ENCODE data around the gene ACTR6.

The ACTR6 gene

DNA sequence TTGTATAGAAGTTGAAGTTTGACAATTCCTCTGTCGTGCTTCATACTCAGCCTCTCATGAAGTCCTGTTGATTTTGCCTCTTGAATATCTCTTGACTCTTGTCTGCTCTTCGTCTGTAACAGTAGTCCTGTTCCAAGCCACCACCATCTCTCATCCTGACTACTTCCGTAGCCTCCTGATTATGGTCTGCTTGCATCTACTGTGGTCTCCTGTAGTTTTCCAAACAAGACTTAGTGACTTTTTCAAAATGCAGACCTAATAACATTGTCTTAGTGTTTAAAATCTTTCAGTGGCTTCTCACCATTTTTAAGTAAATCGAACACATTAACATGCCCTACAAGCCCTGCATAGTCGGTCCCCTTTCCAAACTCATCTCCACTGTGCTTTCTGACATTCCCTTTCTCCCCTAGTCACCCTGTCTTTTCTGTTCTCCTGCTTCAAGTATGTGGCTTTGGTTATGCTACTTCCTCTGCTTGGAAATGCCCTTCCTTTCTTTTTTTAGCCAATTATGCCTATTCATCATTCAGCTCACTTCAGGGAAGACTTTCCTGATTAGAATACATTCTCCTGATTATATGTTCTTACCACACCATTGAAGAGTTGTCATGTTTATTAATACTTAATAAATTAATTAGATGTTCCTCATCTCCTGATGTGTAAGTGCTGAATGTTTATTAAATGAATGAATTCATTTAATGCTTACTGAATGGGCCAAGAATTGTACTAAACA, 68.4 kb downstream of the ACTR6 start:
- ChIA-PET POLR2A (no interaction called here), CTCF (interaction anchor here (0.7 to 0.8 kb wide), 2 partner anchors 8 to 136 kb away, joined by 3 read pairs; no protein-coding TSS in a partner anchor)
- TF ChIP-seq FOXA1 (IDR thresholded peaks at IDR 0.05), result no peak
- TF ChIP-seq SP1 (IDR thresholded peaks at IDR 0.05), result no peak
- TF ChIP-seq FOXK2 (IDR thresholded peaks at IDR 0.05), result no peak
- DNase-seq (ENCODE audit: extremely low spot score), result no peak

DNA sequence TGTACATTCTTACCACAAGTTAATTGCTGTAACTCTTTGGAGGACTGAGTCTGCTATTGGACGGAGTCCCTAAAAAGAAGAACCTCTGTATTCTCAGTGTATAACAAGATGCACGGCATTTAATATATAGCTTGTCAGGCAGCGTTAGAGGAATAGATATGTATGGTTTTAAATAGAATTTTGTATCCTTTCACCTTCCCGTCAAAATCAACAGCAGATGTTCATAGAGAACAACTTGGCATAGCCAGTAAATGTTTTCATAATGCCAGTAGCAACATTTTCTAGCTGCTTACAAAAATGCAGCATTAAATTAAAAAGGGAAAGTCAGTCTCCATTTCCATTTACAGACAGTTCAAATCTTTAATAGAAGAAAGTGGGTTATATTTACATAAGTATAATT, 73.2 kb downstream of the ACTR6 start:
- ChIA-PET CTCF (no interaction called here), POLR2A (no interaction called here)
- TF ChIP-seq, protein P1, sequence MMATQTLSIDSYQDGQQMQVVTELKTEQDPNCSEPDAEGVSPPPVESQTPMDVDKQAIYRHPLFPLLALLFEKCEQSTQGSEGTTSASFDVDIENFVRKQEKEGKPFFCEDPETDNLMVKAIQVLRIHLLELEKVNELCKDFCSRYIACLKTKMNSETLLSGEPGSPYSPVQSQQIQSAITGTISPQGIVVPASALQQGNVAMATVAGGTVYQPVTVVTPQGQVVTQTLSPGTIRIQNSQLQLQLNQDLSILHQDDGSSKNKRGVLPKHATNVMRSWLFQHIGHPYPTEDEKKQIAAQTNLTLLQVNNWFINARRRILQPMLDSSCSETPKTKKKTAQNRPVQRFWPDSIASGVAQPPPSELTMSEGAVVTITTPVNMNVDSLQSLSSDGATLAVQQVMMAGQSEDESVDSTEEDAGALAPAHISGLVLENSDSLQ (IDR thresholded peaks at IDR 0.05), result no peak
- TF ChIP-seq BHLHE40 (IDR thresholded peaks at IDR 0.05; ENCODE audit: borderline replicate concordance) (no peak), TARDBP (IDR thresholded peaks at IDR 0.05) (no peak), L3MBTL2 (conservative IDR thresholded peaks at IDR 0.05) (no peak), SUZ12 (IDR thresholded peaks at IDR 0.05) (no peak), FOXM1 (IDR thresholded peaks at IDR 0.05; ENCODE audit: borderline replicate concordance) (no peak), LEF1 (IDR thresholded peaks at IDR 0.05; ENCODE audit: borderline replicate concordance) (no peak), ZNF384 (IDR thresholded peaks at IDR 0.05) (no peak), ELF4 (IDR thresholded peaks at IDR 0.05) (no peak), FOXK2 (IDR thresholded peaks at IDR 0.05) (no peak), FOXA1 (IDR thresholded peaks at IDR 0.05) (no peak), CTBP1 (IDR thresholded peaks at IDR 0.05; ENCODE audit: borderline replicate concordance) (no peak), HDGF (IDR thresholded peaks at IDR 0.05; ENCODE audit: borderline replicate concordance) (no peak), ARNT (IDR thresholded peaks at IDR 0.05) (no peak), NFRKB (IDR thresholded peaks at IDR 0.05) (no peak), SP1 (IDR thresholded peaks at IDR 0.05) (no peak)
- no peak for DNase-seq (ENCODE audit: extremely low spot score)

Measured in HEK293T (cell line).